A673 (cell line): ENCODE results near the gene VGLL2.

Experiments used
- CTCF ChIP-seq: fragments of 300-800, 200-600 bp; sonication (generic); conservative IDR thresholded peaks from 2 replicates; pipeline ENCODE4 v1.5.1; 2017; ENCODE audit warnings: low read depth, mild to moderate bottlenecking, antibody characterized with exemption, low read length, moderate library complexity, mixed read lengths
- EZH2 ChIP-seq: fragments of 200-600 bp; sonication (generic); IDR thresholded peaks from 2 replicates; pipeline ENCODE4 v1.6.1; 2017; ENCODE audit warnings: borderline replicate concordance, low read depth, mild to moderate bottlenecking, mixed read lengths, antibody characterized with exemption, low read length; ENCODE audit not compliant: poor library complexity, severe bottlenecking

DNA sequence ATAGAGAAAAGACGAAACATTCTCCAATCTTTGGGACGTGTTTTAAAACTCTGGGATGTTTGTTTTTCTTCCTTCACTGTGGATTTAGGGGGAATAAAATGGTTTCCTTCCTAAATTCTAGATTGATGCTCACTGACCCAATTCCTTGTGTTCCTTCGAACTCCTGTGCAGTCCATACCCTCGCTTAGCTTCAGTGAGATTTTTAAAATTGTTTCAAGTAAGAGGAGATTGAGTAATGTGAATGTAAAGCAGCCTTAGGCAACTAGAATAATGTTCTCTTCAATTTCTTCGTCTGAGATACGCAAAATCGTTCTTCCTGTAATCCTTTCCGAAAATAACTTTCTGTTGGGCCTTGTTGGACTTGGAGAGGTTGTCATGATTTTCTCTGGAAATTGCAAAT, 2.6 kb upstream of the VGLL2 start:
- TF ChIP-seq CTCF (no peak), EZH2 (no peak)
